HG03066 (cell line): ENCODE results near the gene C1QL1.
"Not testable (repeated sequence)": the region's sequence is repeated elsewhere in the genome, so short reads cannot be mapped to it uniquely, and the experiment has no call there.

Experiments used
- ATAC-seq: cut with Tn5 transposase; IDR thresholded peaks from one replicate; pipeline ENCODE4 v1.9.1; 2021; ENCODE audit warnings: low read depth; ENCODE audit not compliant: unreplicated experiment

The C1QL1 gene

GRCh38 chr17:44966348-44967025 is 1.6 kb downstream of the C1QL1 start:
- no peak for ATAC-seq

GRCh38 chr17:44965481-44966234 is 2.4 kb downstream of the C1QL1 start:
- no peak for ATAC-seq

- no peak for ATAC-seq
Observed at GRCh38 chr17:44961921-44962350, 6.2 kb downstream of the C1QL1 start.

GRCh38 chr17:44960691-44961090 is 7.4 kb downstream of the C1QL1 start:
- no peak for ATAC-seq

- no peak for ATAC-seq
Observed at GRCh38 chr17:44959821-44960531, 8.1 kb downstream of the C1QL1 start.

GRCh38 chr17:44956998-44957981 is 10.8 kb downstream of the C1QL1 start:
- ATAC-seq, result no peak

GRCh38 chr17:44955674-44956425 is 12.3 kb downstream of the C1QL1 start:
- no peak for ATAC-seq

GRCh38 chr17:44952946-44953475 is 15.1 kb downstream of the C1QL1 start:
- no peak for ATAC-seq

- no peak for ATAC-seq
Observed at GRCh38 chr17:44948315-44948795, 19.7 kb downstream of the C1QL1 start.

- ATAC-seq, result peak; percentile 93
Observed at GRCh38 chr17:44947461-44948314, 20.4 kb downstream of the C1QL1 start, which contains the start of gene KIF18B. TSS of gene KIF18B (minus strand) at chr17:44947773. CDS start at chr17:44936344, 11,429 bp downstream.

GRCh38 chr17:44945652-44946051 is 22.5 kb downstream of the C1QL1 start:
- not testable (repeated sequence) for ATAC-seq

GRCh38 chr17:44942456-44942855 is 25.6 kb downstream of the C1QL1 start:
- ATAC-seq, result no peak

- ATAC-seq, result no peak
Observed at GRCh38 chr17:44941712-44942331, 26.3 kb downstream of the C1QL1 start.

- no peak for ATAC-seq
Observed at GRCh38 chr17:44940768-44941167, 27.3 kb downstream of the C1QL1 start.

GRCh38 chr17:44940317-44940716 is 27.8 kb downstream of the C1QL1 start:
- ATAC-seq, result no peak

- no peak for ATAC-seq
Observed at GRCh38 chr17:44935116-44935515, 33.0 kb downstream of the C1QL1 start.

GRCh38 chr17:44934745-44935105 is 33.4 kb downstream of the C1QL1 start:
- ATAC-seq, result no peak
